ENCODE data around the gene OSBPL1A. TPM values are rescaled to one million over a fixed set of nuclear protein-coding genes. Genes with fewer than 3 reads are reported as not detected.

The OSBPL1A gene
- total RNA-seq, 1 experiment from 2014 or later = 53.1 TPM

DNA sequence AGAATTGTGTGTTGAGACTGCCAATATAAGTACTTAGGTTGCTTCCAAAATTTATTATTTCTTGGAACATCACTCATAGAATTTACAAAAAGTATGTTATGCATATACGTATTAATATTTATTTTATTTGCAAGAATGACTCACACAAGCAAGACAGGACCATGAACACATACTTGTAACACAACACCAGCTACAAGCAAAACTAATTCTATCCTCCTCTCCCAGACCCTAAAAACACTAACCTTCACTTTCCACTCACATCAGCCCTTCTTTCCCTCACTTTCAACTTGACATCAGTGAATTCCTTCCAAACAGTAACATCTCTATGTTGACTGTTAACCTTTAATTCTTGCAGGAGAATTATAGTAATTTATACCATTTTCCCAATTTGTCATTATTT, 24.3 kb downstream of the OSBPL1A start (continued):
- TF ChIP-seq, protein P1, sequence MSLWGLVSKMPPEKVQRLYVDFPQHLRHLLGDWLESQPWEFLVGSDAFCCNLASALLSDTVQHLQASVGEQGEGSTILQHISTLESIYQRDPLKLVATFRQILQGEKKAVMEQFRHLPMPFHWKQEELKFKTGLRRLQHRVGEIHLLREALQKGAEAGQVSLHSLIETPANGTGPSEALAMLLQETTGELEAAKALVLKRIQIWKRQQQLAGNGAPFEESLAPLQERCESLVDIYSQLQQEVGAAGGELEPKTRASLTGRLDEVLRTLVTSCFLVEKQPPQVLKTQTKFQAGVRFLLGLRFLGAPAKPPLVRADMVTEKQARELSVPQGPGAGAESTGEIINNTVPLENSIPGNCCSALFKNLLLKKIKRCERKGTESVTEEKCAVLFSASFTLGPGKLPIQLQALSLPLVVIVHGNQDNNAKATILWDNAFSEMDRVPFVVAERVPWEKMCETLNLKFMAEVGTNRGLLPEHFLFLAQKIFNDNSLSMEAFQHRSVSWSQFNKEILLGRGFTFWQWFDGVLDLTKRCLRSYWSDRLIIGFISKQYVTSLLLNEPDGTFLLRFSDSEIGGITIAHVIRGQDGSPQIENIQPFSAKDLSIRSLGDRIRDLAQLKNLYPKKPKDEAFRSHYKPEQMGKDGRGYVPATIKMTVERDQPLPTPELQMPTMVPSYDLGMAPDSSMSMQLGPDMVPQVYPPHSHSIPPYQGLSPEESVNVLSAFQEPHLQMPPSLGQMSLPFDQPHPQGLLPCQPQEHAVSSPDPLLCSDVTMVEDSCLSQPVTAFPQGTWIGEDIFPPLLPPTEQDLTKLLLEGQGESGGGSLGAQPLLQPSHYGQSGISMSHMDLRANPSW (CRISPR knock-in tag; conservative IDR thresholded peaks at IDR 0.05; ENCODE audit: low read depth) = no peak
- TF ChIP-seq TEAD4 (CRISPR knock-in tag; IDR thresholded peaks at IDR 0.05) = no peak
- TF ChIP-seq, protein P2, sequence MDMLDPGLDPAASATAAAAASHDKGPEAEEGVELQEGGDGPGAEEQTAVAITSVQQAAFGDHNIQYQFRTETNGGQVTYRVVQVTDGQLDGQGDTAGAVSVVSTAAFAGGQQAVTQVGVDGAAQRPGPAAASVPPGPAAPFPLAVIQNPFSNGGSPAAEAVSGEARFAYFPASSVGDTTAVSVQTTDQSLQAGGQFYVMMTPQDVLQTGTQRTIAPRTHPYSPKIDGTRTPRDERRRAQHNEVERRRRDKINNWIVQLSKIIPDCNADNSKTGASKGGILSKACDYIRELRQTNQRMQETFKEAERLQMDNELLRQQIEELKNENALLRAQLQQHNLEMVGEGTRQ (CRISPR knock-in tag; IDR thresholded peaks at IDR 0.05) = no peak
- no peak for TF ChIP-seq NFYB (CRISPR knock-in tag; conservative IDR thresholded peaks at IDR 0.05; ENCODE audit: low read depth)

DNA sequence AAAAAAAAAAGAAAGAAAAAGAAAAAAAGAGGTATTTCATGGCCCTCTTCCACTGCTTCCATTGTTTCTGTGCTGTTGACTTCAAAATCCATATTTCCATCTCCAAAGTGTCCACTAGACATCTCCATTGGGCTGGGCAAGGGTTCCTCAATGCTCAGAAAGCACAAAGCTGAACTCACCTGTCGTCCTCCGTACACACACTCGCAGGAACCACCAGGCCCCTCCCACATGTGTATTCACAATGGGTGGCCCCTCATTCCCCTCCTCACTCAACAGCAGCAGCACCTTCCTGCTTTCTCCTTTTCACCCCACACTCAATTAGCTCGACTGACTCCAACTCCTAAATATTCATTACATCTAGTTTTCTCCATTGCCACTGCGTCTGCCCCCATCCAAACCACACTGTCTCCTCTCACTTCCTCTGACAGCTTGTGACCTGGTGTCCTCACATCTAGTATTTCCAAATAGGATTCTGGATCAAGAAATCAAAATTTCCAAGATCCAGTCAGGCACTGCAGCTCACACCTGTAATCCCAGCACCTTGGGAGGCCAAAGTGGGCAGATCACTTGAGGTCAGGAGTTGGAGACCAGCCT, 25.2 kb downstream of the OSBPL1A start:
- ChIA-PET POLR2A (no interaction called here), CTCF (interaction anchor here (2.7 kb wide), 1 partner anchor 13 kb away, joined by 12 read pairs; no protein-coding TSS in a partner anchor)
- Mint-ChIP-seq H3K4me3 (no peak overlapping the region), H3K9me3 (no peaks in the 10 kb centered on the region), H3K27me3 (ENCODE audit: low read depth) (no peaks in the 10 kb centered on the region), H3K4me1 (peaks cover 39% of the 10 kb centered on the region), H3K36me3 (peaks cover 49% of the 10 kb centered on the region), H3K27ac (no peak overlapping the region)
- DNase-seq (ENCODE audit: low spot score) (no peak), ATAC-seq (peak; percentile 38; the same call in 1 of the 2 replicates)
- TF ChIP-seq FOXP1 (CRISPR knock-in tag; IDR thresholded peaks at IDR 0.05; ENCODE audit: borderline replicate concordance) (no peak), ZNF396 (CRISPR knock-in tag; IDR thresholded peaks at IDR 0.05; ENCODE audit: borderline replicate concordance) (no peak), OVOL2 (CRISPR knock-in tag; IDR thresholded peaks at IDR 0.05; ENCODE audit: borderline replicate concordance) (no peak), ZBTB21 (CRISPR knock-in tag; IDR thresholded peaks at IDR 0.05; ENCODE audit: borderline replicate concordance) (no peak)
- TF ChIP-seq, protein P3, sequence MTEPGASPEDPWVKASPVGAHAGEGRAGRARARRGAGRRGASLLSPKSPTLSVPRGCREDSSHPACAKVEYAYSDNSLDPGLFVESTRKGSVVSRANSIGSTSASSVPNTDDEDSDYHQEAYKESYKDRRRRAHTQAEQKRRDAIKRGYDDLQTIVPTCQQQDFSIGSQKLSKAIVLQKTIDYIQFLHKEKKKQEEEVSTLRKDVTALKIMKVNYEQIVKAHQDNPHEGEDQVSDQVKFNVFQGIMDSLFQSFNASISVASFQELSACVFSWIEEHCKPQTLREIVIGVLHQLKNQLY (CRISPR knock-in tag; IDR thresholded peaks at IDR 0.05) = no peak
- TF ChIP-seq, protein P4, sequence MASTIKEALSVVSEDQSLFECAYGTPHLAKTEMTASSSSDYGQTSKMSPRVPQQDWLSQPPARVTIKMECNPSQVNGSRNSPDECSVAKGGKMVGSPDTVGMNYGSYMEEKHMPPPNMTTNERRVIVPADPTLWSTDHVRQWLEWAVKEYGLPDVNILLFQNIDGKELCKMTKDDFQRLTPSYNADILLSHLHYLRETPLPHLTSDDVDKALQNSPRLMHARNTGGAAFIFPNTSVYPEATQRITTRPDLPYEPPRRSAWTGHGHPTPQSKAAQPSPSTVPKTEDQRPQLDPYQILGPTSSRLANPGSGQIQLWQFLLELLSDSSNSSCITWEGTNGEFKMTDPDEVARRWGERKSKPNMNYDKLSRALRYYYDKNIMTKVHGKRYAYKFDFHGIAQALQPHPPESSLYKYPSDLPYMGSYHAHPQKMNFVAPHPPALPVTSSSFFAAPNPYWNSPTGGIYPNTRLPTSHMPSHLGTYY (CRISPR knock-in tag; IDR thresholded peaks at IDR 0.05) = no peak
- TF ChIP-seq, protein P5, sequence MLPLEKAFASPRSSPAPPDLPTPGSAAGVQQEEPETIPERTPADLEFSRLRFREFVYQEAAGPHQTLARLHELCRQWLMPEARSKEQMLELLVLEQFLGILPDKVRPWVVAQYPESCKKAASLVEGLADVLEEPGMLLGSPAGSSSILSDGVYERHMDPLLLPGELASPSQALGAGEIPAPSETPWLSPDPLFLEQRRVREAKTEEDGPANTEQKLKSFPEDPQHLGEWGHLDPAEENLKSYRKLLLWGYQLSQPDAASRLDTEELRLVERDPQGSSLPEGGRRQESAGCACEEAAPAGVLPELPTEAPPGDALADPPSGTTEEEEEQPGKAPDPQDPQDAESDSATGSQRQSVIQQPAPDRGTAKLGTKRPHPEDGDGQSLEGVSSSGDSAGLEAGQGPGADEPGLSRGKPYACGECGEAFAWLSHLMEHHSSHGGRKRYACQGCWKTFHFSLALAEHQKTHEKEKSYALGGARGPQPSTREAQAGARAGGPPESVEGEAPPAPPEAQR (CRISPR knock-in tag; IDR thresholded peaks at IDR 0.05) = no peak
- TF ChIP-seq, protein P6, sequence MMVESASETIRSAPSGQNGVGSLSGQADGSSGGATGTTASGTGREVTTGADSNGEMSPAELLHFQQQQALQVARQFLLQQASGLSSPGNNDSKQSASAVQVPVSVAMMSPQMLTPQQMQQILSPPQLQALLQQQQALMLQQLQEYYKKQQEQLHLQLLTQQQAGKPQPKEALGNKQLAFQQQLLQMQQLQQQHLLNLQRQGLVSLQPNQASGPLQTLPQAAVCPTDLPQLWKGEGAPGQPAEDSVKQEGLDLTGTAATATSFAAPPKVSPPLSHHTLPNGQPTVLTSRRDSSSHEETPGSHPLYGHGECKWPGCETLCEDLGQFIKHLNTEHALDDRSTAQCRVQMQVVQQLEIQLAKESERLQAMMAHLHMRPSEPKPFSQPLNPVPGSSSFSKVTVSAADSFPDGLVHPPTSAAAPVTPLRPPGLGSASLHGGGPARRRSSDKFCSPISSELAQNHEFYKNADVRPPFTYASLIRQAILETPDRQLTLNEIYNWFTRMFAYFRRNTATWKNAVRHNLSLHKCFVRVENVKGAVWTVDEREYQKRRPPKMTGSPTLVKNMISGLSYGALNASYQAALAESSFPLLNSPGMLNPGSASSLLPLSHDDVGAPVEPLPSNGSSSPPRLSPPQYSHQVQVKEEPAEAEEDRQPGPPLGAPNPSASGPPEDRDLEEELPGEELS (CRISPR knock-in tag; IDR thresholded peaks at IDR 0.05) = no peak
- TF ChIP-seq, protein P7, sequence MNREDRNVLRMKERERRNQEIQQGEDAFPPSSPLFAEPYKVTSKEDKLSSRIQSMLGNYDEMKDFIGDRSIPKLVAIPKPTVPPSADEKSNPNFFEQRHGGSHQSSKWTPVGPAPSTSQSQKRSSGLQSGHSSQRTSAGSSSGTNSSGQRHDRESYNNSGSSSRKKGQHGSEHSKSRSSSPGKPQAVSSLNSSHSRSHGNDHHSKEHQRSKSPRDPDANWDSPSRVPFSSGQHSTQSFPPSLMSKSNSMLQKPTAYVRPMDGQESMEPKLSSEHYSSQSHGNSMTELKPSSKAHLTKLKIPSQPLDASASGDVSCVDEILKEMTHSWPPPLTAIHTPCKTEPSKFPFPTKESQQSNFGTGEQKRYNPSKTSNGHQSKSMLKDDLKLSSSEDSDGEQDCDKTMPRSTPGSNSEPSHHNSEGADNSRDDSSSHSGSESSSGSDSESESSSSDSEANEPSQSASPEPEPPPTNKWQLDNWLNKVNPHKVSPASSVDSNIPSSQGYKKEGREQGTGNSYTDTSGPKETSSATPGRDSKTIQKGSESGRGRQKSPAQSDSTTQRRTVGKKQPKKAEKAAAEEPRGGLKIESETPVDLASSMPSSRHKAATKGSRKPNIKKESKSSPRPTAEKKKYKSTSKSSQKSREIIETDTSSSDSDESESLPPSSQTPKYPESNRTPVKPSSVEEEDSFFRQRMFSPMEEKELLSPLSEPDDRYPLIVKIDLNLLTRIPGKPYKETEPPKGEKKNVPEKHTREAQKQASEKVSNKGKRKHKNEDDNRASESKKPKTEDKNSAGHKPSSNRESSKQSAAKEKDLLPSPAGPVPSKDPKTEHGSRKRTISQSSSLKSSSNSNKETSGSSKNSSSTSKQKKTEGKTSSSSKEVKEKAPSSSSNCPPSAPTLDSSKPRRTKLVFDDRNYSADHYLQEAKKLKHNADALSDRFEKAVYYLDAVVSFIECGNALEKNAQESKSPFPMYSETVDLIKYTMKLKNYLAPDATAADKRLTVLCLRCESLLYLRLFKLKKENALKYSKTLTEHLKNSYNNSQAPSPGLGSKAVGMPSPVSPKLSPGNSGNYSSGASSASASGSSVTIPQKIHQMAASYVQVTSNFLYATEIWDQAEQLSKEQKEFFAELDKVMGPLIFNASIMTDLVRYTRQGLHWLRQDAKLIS (CRISPR knock-in tag; IDR thresholded peaks at IDR 0.05; ENCODE audit: borderline replicate concordance) = no peak
- TF ChIP-seq, protein P8, sequence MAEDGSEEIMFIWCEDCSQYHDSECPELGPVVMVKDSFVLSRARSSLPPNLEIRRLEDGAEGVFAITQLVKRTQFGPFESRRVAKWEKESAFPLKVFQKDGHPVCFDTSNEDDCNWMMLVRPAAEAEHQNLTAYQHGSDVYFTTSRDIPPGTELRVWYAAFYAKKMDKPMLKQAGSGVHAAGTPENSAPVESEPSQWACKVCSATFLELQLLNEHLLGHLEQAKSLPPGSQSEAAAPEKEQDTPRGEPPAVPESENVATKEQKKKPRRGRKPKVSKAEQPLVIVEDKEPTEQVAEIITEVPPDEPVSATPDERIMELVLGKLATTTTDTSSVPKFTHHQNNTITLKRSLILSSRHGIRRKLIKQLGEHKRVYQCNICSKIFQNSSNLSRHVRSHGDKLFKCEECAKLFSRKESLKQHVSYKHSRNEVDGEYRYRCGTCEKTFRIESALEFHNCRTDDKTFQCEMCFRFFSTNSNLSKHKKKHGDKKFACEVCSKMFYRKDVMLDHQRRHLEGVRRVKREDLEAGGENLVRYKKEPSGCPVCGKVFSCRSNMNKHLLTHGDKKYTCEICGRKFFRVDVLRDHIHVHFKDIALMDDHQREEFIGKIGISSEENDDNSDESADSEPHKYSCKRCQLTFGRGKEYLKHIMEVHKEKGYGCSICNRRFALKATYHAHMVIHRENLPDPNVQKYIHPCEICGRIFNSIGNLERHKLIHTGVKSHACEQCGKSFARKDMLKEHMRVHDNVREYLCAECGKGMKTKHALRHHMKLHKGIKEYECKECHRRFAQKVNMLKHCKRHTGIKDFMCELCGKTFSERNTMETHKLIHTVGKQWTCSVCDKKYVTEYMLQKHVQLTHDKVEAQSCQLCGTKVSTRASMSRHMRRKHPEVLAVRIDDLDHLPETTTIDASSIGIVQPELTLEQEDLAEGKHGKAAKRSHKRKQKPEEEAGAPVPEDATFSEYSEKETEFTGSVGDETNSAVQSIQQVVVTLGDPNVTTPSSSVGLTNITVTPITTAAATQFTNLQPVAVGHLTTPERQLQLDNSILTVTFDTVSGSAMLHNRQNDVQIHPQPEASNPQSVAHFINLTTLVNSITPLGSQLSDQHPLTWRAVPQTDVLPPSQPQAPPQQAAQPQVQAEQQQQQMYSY (CRISPR knock-in tag; IDR thresholded peaks at IDR 0.05) = no peak
- TF ChIP-seq, protein P9, sequence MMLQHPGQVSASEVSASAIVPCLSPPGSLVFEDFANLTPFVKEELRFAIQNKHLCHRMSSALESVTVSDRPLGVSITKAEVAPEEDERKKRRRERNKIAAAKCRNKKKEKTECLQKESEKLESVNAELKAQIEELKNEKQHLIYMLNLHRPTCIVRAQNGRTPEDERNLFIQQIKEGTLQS (CRISPR knock-in tag; conservative IDR thresholded peaks at IDR 0.05) = no peak

Measured in WTC11 (cell line).